Lower leg skin (tissue), 4 donors: ENCODE results near the gene S100P. TPM values are rescaled to one million over a fixed set of nuclear protein-coding genes. Genes with fewer than 3 reads are reported as not detected.

Source experiments
- DNase-seq, 2 donors: peaks; one replicate each; pipeline ENCODE4 v3.0.0-alpha.2; 2019; ENCODE audit warnings: low spot score in 2 of 2
- H3K4me3 ChIP-seq: fragments of 200-600 bp; sonication (generic); 2 replicates; pipeline ENCODE4 v1.5.1; 2017; ENCODE audit warnings: mild to moderate bottlenecking, low read depth; ENCODE audit not compliant: poor library complexity, severe bottlenecking
- CTCF ChIP-seq, 3 donors: fragments of 450-650 bp; IDR thresholded peaks; one replicate each; pipeline ENCODE4 v1.5.1; 2016; ENCODE audit warnings: antibody characterized with exemption in 3 of 3, mild to moderate bottlenecking in 3 of 3, moderate library complexity in 2 of 3
- POLR2A ChIP-seq, 2 donors: fragments of 450-650 bp; IDR thresholded peaks; one replicate each; pipeline ENCODE4 v1.6.1; 2016 to 2017; ENCODE audit warnings: antibody characterized with exemption in 2 of 2, mild to moderate bottlenecking in 1 of 2, moderate library complexity in 1 of 2
- WGBS, 2 donors: methylation state at CpG; one replicate each; pipeline ENCODE4 v1.1.5; 2018; 5-methylcytosine and 5-hydroxymethylcytosine counted together
- intact Hi-C: fragments of 100-400 bp; cut with DNase I; formaldehyde crosslinking; loops from one replicate; pipeline ENCODE4 v1.15.0; 2023; ENCODE audit warnings: low total_unique reads
- total RNA-seq, 4 donors: library from RNA; depleted of rRNA; stranded (reverse); fragments of >200 nt; gene quantifications; one replicate each; pipeline ENCODE4 v1.1.0, GENCODE V29; 2016

The S100P gene
- total RNA-seq, 4 donors from 2014 or later = 5.3 to 43.7 (median 15.7) TPM

DNA sequence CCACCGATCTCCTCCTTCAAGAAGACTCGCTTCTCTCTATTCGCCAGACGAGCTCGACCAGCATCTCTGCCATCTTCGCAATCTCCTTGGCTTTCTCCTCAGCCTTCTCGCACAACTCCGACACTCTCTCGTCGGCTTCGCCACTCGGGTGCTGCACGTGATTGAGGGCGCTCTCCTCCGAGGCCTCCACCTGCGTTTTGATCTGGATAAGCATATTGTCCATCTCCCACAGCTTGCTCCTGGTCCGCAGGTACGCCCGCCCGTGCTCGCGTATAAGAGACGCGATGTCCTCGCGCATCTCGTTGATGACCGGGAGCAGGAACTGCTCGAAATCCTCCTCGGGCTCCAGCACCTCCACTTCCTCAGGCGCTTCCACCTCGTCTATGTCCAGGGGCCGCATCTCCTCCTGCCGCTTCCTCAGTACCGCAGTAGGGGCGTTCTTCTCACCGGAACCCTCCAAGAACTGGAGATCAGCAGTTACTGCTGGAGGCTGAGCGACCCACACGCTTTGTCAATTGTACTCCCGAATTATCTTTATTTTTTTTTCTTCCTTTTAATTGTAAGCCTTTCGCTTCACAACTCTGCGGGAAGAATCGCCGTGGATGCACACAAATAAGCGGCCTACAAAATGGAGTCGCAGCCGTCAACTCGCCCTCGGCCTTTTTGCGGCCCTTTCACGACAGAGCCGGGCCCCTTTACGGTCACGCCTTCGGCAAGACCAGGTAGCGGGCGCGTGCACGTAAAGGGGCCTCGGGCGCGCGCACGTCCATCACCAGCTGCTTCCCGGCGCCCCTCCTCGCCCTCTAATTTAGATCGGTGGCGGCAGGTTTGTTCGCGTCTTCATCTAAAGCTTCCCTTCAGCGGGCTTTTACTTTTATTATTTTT is 15.8 kb downstream of the S100P start, which contains the start of gene MRFAP1L1:
MRFAP1L1 (minus strand) TSS at position 636 of the 885 bp plus-strand sequence; CDS start at position 400, 236 bp downstream.
- WGBS, 2 donors = 0 to 1% methylated on average over 72 of the region's 72 CpGs
- intact Hi-C loops = no loop called here
- H3K4me3 ChIP-seq = peak within 1 kb of the TSS; percentile 72
- DNase-seq = peak; percentile 96 to 99
- TF ChIP-seq CTCF (IDR thresholded peaks at IDR 0.05) (no peak), POLR2A (IDR thresholded peaks at IDR 0.05) (no peak)

DNA sequence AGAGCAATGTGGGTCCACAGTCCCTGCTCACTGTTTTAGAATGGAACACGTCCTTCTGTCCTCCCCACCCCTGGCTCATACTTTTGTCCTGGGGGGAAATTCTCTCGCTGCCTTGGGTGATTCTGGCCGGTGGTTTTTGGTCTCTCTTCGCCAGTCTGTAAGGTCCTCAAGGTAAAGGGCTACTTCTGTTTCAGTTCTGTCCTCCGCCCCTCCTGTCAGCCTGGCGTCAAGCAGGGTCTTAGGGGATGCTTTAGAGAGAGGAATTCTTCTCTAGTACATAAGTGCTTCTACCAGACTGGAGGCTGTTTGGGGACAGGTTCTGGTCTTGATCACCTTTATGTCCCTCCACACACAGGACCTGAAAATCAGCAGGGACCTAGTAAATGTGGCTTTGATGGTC is 16.6 kb downstream of the S100P start:
- intact Hi-C loops = no loop called here
- peak in 1 of 2 donors; percentile 76 for DNase-seq
- H3K4me3 ChIP-seq = no peak overlapping the region
- 10 to 12% methylated on average over 6 of the region's 6 CpGs for WGBS, 2 donors
- TF ChIP-seq CTCF (IDR thresholded peaks at IDR 0.05) = no peak
- TF ChIP-seq POLR2A (IDR thresholded peaks at IDR 0.05) = no peak

GRCh38 chr4:6710996-6711395 is 17.3 kb downstream of the S100P start:
- DNase-seq = no peak
- TF ChIP-seq CTCF (IDR thresholded peaks at IDR 0.05) (no peak), POLR2A (IDR thresholded peaks at IDR 0.05) (no peak)
- no peak overlapping the region for H3K4me3 ChIP-seq
- WGBS, 2 donors = 76% methylated on average over 2 of the region's 2 CpGs
- intact Hi-C loops = no loop called here

- H3K4me3 ChIP-seq = no peak overlapping the region
- intact Hi-C loops = no loop called here
- DNase-seq = peak in 1 of 2 donors; percentile 13
- TF ChIP-seq CTCF (IDR thresholded peaks at IDR 0.05) (no peak), POLR2A (IDR thresholded peaks at IDR 0.05) (no peak)
- WGBS, 2 donors = 75 to 83% methylated on average over 1 of the region's 1 CpG
Measured at GRCh38 chr4:6714954-6715353, 21.3 kb downstream of the S100P start.

- WGBS, 2 donors = 9% methylated on average over 9 of the region's 9 CpGs
- no peak overlapping the region for H3K4me3 ChIP-seq
- intact Hi-C loops = no loop called here
- DNase-seq = no peak
- TF ChIP-seq POLR2A (IDR thresholded peaks at IDR 0.05) = no peak
Measured at GRCh38 chr4:6715704-6716017, 22.0 kb downstream of the S100P start.

GRCh38 chr4:6716018-6716911 is 22.6 kb downstream of the S100P start, which contains the start of gene BLOC1S4:
TSS of gene BLOC1S4 (plus strand) at chr4:6716174. CDS start at chr4:6716210, 36 bp downstream.
- 0 to 1% methylated on average over 53 to 60 of the region's 109 CpGs for WGBS, 2 donors
- intact Hi-C loops = no loop called here
- peak; percentile 79 to 95 for DNase-seq
- peak within 1 kb of the TSS; percentile 81 for H3K4me3 ChIP-seq
- TF ChIP-seq CTCF (IDR thresholded peaks at IDR 0.05) (no peak), POLR2A (IDR thresholded peaks at IDR 0.05) (peak in 1 of 2 donors; percentile 58)
